Upper lobe of left lung (tissue), 4 donors: ENCODE results near the gene CTNNA1.

Experiments
- CTCF ChIP-seq, 6 experiments: fragments of 450-650 bp in 4 of 6; fragments of 200-600 bp in 2 of 6; sonication (generic) in 2 of 6; IDR thresholded peaks; one replicate each; pipeline ENCODE4 v1.5.1; 2016 to 2019; ENCODE audit warnings: antibody characterized with exemption in 6 of 6
- POLR2A ChIP-seq, 4 donors: fragments of 450-650 bp; IDR thresholded peaks; one replicate each; pipeline ENCODE4 v1.5.1; 2016 to 2017; ENCODE audit warnings: antibody characterized with exemption in 4 of 4, mild to moderate bottlenecking in 2 of 4
- POLR2AphosphoS5 ChIP-seq, 2 donors: sonication (generic); formaldehyde crosslinking; IDR thresholded peaks; one replicate each; pipeline ENCODE4 v1.5.1; 2017; ENCODE audit warnings: antibody characterized with exemption in 2 of 2

- TF ChIP-seq CTCF (IDR thresholded peaks at IDR 0.05) = no peak
- TF ChIP-seq POLR2AphosphoS5 (IDR thresholded peaks at IDR 0.05) = no peak
- no peak for TF ChIP-seq POLR2A (IDR thresholded peaks at IDR 0.05)
These were observed 35.8 kb upstream of the CTNNA1 start for GRCh38 chr5:138717399-138717798.
